Measurements from ENCODE around the gene AOX1. TPM values are rescaled to one million over a fixed set of nuclear protein-coding genes. Genes with fewer than 3 reads are reported as not detected.

The AOX1 gene
- total and polyA plus RNA-seq, 9 of the 15 experiments (the other 6 are each of a cell fraction or from before 2014, with no cell fraction given), result 0.10 to 0.55 (median 0.20) TPM; not detected in 6

DNA sequence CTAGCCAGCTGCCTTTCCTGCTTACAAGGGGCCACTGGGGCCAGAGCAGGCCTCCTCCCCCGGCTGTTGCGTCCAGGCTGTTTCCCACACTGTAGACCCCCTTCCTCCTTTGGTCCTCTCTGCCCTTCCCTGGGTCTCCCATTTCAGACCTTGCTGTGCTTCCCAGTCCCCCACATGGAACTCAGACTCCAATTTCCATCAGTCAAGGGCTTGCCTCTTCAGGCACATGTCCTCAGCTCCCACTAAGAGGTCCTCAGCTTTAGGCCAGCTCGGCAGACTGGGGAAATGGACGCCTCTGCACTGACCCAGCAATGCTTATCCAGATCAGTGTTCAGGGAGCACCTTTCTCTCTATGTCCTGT lies 127.9 kb downstream of the AOX1 start:
- Histone ChIP-seq H3K27me3 (ENCODE audit: control insufficient read depth in 2 of 2, insufficient read depth in 2 of 2, low read length in 2 of 2) (no peaks in the 10 kb centered on the region), H4K20me1 (replicated peaks; ENCODE audit: control insufficient read depth, insufficient read depth, low read length) (no peaks in the 10 kb centered on the region), H3K9ac (ENCODE audit: insufficient read depth in 1 of 2, low read depth in 2 of 2, low read length in 2 of 2) (peak overlapping the region in 1 of 2 experiments; percentile 61; a peak in 1 of 4 replicates), H3K79me2 (ENCODE audit: control insufficient read depth, insufficient read depth, low read length) (no peaks in the 10 kb centered on the region), H3K27ac (ENCODE audit: extremely low read depth, low read depth, low read length) (peak overlapping the region; percentile 68; the same call in 2 of the 3 replicates), H3K4me1 (replicated peaks in 1 of 2; ENCODE audit: control insufficient read depth in 2 of 2, insufficient read depth in 2 of 2, low read length in 2 of 2) (peaks cover 4 to 11% of the 10 kb centered on the region in 2 experiments; a peak in 2 of 5 replicates), H3K4me3 (no peak overlapping the region), H3K36me3 (ENCODE audit: control insufficient read depth, insufficient read depth, low read length) (no peaks in the 10 kb centered on the region), H3K4me2 (ENCODE audit: insufficient read depth, low read length) (peak overlapping the region; percentile 73; the same call in 1 of the 2 replicates), H2AFZ (ENCODE audit: low read depth, low read length) (peak overlapping the region; percentile 93), H3K9me3 (replicated peaks; ENCODE audit: control insufficient read depth, insufficient read depth, low read depth, low read length) (no peaks in the 10 kb centered on the region), H3K9me1 (ENCODE audit: control insufficient read depth, insufficient read depth, low read length) (no peaks in the 10 kb centered on the region)
- WGBS (ENCODE audit: insufficient coverage, low coverage, missing lambda C conversion rate), result 57% methylated on average over 4 of the region's 4 CpGs
- ChIA-PET CTCF (ENCODE audit: low intra/inter-chr PET ratio) (interaction anchor here (0.6 to 1.7 kb wide), 4 partner anchors 98 to 1465 kb away, joined by 4 to 10 read pairs (median 5); partner anchors contain the start of gene BZW1), POLR2A (interaction anchor here (1.3 to 2.1 kb wide), 2 partner anchors 150 to 176 kb away, joined by 6 to 8 read pairs; partner anchors contain the start of genes CLK1 and NIF3L1)
- in situ Hi-C loops (cut with MboI) (loop anchor here (25.0 kb wide), 1 partner anchor 474 kb away; the partner anchor contains the start of gene CASP10), intact Hi-C loops (cut with micrococcal nuclease) (loop anchor here (1.0 to 5.0 kb wide), 9 partner anchors 22 to 519 kb away; partner anchors contain the start of genes BZW1 and ORC2)
- ATAC-seq (peak; percentile 17; the same call in 2 of the 3 replicates), FAIRE-seq (no peak), DNase-seq (ENCODE audit: extremely low read depth in 1 of 4, low spot score in 3 of 4) (peak in 1 of 4 experiments; percentile 10)
- BruUV-seq (replicated peaks), result no TSS peak
- TF ChIP-seq SRSF7 (optimal IDR thresholded peaks at IDR 0.05; ENCODE audit: low read depth, low read length) (no peak), ZBED1 (IDR thresholded peaks at IDR 0.05) (no peak), ZNF316 (IDR thresholded peaks at IDR 0.05) (no peak), POLR2G (IDR thresholded peaks at IDR 0.05; ENCODE audit: low read depth, low read length) (no peak), NR2C2 (CRISPR knock-in tag; IDR thresholded peaks at IDR 0.05) (no peak), NR2C2 (tag; IDR thresholded peaks at IDR 0.05) (no peak)
- TF ChIP-seq, protein P1, sequence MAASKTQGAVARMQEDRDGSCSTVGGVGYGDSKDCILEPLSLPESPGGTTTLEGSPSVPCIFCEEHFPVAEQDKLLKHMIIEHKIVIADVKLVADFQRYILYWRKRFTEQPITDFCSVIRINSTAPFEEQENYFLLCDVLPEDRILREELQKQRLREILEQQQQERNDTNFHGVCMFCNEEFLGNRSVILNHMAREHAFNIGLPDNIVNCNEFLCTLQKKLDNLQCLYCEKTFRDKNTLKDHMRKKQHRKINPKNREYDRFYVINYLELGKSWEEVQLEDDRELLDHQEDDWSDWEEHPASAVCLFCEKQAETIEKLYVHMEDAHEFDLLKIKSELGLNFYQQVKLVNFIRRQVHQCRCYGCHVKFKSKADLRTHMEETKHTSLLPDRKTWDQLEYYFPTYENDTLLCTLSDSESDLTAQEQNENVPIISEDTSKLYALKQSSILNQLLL (CRISPR knock-in tag; IDR thresholded peaks at IDR 0.05; ENCODE audit: borderline replicate concordance), result no peak
- TF ChIP-seq, protein P2, sequence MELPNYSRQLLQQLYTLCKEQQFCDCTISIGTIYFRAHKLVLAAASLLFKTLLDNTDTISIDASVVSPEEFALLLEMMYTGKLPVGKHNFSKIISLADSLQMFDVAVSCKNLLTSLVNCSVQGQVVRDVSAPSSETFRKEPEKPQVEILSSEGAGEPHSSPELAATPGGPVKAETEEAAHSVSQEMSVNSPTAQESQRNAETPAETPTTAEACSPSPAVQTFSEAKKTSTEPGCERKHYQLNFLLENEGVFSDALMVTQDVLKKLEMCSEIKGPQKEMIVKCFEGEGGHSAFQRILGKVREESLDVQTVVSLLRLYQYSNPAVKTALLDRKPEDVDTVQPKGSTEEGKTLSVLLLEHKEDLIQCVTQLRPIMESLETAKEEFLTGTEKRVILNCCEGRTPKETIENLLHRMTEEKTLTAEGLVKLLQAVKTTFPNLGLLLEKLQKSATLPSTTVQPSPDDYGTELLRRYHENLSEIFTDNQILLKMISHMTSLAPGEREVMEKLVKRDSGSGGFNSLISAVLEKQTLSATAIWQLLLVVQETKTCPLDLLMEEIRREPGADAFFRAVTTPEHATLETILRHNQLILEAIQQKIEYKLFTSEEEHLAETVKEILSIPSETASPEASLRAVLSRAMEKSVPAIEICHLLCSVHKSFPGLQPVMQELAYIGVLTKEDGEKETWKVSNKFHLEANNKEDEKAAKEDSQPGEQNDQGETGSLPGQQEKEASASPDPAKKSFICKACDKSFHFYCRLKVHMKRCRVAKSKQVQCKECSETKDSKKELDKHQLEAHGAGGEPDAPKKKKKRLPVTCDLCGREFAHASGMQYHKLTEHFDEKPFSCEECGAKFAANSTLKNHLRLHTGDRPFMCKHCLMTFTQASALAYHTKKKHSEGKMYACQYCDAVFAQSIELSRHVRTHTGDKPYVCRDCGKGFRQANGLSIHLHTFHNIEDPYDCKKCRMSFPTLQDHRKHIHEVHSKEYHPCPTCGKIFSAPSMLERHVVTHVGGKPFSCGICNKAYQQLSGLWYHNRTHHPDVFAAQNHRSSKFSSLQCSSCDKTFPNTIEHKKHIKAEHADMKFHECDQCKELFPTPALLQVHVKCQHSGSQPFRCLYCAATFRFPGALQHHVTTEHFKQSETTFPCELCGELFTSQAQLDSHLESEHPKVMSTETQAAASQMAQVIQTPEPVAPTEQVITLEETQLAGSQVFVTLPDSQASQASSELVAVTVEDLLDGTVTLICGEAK (IDR thresholded peaks at IDR 0.05), result no peak
- TF ChIP-seq, protein P2 (CRISPR knock-in tag; IDR thresholded peaks at IDR 0.05), result no peak

All from K562 (cell line).